CD4-positive, alpha-beta T cell treated with Interleukin-12 subunit alpha and Interleukin-12 subunit beta, for 1 hour (primary cell): ENCODE measurements around the gene CFAP90.

Source experiments
- DNase-seq: peaks from one replicate; pipeline ENCODE4 v3.0.0-alpha.2; 2020

Gene CFAP90

DNA sequence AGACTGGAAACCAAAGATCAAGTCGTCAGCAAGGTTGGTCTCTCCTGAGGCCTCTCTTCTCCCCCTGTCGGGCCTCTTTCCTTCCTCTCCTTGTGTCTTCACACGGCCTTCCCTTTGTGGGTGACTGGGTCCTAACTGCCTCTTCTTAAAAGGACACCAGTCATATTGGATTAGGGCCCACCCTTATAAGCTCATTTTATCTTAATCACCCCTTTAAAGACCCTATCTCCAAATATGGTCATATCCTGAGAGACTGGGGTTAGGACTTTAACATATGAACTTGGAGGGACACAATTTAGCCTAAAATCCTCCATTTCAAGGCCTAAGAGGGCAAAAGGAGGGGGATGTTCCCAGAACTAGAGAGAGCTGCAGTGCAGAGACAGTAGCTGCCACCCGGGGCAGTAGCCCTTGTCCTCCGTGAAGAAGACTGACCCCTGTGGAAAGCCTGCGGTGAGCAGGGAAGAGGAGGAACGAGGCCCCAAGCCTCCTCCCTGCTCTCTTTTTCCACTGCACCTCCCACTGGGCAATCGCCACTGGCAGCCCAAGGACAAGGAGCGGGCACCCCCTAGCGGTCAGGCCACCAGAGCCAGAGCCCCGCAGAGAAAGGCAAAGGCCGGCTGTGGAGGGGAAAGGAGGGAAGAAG, 34.9 kb downstream of the CFAP90 start:
- DNase-seq: peak; percentile 58

DNA sequence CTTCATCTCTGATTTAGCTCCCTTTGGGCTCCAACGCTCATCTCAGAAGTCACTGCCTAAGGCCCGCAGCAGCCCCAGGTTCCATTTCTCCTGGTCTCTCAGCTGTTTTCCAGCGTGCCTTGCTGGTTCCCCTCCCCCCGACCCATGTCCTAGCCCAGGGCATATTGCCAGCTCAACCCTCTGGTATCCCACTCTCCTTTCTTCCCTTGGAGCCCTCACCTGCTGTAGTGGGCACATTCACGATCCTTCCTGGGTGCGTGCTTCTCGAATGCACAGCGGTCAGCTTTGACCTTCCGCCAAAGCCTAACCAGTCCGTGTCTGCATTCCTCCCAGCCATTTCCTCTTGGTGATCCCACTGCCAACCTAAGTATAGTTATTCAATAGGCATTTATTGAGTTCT, 36.1 kb downstream of the CFAP90 start:
- no peak for DNase-seq

DNA sequence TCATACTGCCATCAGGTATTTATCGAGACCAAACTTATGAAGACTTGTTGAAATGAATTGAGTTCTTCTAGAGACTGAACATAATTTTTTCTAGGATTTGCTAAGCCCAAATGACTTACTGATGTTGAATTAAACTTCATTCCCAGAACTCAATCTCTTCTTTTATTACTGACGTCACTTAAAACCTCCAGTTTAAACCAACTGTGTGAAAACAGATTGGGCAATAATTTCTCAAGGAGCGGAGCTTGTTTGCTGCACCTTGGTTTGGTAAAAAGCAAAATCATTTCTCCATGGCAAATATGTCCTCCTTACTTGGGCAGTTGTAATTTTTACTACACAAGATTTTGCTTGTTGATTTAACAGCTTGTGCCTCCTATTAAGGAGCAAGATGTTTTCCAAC, 37.4 kb downstream of the CFAP90 start:
- DNase-seq: no peak

DNA sequence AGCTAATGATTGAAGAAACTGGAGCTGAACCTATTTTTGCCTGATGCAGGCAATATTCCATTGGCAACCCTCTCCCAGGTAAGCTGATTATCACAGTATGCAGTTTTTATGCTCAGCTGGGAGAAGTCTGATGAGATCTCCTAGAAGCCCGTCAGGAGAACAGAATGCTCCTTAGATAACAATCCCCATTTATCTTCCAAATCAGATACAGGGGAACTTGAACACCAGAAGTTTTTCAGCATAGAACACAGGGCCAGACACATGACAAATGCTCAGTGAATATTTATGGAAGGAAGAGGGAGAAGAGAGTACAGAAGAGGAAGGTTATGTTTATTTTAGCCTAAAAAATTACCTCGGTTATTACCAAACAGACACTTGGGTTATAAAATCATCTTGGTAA, 37.9 kb downstream of the CFAP90 start:
- DNase-seq: no peak

DNA sequence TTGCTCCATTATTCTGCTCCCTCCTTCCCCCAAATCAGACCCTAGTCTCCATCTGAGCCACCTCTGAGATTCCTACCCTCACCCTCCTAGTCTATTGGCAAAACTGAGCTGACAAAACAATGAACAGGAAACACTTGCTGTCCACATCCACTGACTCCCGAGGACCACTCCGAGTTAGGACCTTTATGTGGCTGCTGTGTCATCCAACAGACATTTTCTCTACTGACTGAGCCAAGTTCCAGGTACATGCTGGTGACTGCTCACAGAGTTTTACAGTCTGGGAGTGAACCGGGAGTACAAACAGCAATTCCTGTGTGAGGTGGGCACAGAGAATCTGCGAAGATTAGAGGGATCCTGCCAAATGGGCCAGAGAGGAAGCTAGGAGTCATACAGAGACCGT, 39.2 kb downstream of the CFAP90 start:
- DNase-seq: no peak

DNA sequence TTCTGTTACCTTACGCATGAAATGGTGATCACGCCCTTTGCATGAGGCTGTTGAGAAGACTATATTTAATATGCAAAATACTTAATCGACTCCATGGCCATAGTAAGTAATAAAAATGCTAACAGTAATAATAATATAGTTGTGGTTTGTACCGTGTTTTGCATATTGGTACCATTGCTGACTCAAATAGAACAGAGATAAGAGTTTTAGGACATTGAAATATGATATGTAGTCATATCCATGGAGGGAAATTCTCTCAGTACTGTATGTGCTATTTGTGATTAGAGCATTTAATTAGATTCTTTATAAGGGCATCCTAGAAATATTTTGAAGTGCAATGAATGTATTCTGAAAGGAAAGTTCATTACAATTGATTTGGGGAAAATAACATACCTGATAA, 41.9 kb downstream of the CFAP90 start:
- DNase-seq: no peak

DNA sequence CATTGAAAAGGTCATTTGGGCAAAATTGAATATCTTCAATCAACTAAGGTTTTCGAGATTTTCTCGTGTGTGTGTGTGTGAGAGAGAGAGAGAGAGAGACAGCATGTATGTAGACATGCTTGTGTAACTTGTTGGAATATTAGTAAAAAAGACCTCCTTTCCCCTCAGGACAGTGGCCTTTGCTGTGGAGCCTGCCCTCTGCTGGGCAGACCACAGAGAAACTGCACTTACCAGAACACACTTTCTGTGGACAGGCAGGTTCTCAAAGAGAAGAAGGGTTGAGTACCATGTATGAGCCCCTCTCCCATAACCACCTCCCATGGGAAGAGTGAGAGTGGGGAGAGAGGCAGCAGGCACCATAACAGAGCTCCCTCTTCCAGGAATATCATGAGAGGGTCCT, 45.6 kb downstream of the CFAP90 start:
- DNase-seq: no peak

DNA sequence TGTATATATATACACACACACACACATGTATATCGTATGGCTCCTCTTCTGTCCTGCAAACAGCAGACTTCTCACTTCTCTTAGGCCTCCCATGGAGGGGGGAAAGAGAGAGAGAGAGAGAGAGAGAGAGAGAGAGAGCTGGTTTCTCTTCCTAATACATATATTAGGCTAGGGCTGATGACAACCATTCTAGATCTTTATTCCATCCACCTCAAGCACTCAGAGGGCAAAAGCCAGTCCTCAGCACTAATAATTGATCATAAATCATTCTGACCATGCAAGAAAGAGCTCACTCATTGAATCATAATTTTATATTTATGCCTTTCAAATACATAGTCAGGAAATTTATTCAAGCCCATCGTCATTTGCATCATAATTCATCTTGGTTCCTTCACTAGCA, 47.0 kb downstream of the CFAP90 start:
- no peak for DNase-seq

DNA sequence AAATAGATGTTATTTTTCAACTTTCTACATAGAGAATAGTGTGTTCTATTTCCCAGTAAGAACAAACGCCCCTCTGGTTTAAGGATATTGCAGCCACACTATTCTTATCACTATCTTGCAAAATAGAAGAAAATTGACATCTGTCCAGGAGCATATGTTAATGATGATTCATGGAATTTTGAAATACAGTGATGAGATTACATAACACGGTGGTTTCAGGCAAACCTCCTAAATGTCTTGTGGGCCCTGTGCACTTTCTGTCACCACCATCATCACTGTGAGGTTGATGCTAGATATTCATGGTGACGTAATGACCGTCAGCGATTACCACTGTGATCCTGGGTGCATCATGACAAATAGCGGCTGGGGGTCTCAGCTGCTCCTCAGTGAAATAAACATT, 48.1 kb downstream of the CFAP90 start:
- no peak for DNase-seq

DNA sequence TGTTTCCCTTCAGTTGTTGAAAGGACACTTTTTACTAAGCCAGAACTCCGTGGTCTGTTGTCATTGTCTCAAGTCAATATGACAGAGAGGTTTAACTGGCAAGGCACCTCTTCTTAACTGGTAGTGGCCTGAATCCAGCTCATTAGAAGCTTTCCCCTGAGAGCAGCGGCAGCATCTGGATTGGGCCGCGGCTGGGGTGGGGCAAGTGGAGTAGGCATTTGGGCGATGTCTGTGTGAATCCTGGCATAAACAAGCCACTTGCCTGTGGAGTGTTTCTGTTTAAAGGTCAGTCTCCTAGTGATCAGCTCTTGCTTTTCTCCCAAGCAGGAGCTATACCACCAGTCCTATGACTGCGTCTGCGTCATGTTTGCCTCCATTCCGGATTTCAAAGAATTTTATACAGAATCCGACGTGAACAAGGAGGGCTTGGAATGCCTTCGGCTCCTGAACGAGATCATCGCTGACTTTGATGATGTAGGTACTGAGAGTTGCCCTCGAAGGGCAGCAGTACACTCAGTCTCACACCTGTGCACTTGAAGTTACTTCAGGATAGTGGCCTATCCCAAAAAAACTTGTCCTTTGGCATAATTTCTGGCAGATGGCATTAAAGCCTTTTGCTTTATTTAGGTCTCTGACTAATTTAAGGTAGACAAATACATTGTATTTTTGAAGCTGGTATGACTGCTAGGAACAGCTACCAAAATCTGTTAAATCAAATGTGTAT, 48.9 kb downstream of the CFAP90 start:
- no peak for DNase-seq

DNA sequence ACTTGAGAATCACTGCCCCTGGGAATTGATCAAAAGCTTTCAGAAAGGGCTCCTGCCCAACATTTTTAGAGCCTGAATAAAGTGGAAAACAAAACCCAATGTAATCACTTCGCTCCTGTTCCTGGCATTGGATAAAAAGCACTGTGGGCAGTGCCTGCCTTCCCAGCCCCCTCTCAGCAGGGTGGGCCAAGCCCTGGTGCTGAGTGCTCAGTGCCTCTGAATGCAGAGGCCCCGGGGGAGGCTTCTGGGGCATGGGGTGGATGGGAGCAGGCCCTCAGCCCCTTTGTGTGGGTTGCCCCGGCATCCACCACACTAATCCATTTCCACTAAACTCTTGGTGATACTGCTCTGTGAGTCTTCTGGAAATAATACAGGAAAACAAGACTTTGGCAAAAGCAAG, 55.6 kb downstream of the CFAP90 start:
- DNase-seq: no peak

DNA sequence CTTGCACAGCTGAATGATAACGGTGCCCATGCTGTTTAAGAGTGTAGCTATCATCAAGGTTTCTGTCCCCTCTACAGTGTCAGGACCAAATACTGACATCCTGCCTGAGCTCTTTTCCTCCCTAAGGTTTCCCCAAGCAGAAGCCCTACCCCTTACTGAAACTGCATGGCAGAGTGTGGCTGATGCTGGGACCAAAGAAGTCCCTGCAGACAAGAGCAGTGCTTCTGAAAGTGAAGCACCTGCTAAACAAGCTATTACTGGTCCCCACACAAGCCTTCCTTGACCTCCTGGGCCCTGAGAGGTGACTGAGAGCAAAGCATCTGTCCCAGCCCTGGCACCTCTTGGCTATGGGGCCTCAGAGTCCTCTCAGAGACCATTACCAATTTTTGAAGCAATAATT, 56.1 kb downstream of the CFAP90 start:
- DNase-seq: no peak

DNA sequence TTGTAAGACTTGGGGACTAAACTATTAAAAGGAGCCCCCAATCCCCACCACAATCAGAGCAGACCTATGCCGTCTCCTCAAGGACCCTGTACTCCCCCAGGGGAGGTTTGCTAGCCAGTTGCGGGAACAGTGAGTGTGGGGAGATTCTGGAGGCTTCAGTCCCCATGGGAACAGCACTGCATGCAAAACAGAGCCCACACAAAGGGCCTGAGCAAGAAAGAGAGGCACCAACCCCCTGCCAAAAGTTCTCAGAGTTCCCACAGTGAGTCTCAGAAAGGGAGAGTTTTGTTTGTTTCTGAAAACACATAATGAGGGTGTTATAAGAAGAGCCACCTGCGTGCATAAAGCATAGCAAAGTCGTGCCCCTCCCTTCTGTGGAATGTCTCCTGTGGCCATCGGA, 56.6 kb downstream of the CFAP90 start:
- DNase-seq: no peak

DNA sequence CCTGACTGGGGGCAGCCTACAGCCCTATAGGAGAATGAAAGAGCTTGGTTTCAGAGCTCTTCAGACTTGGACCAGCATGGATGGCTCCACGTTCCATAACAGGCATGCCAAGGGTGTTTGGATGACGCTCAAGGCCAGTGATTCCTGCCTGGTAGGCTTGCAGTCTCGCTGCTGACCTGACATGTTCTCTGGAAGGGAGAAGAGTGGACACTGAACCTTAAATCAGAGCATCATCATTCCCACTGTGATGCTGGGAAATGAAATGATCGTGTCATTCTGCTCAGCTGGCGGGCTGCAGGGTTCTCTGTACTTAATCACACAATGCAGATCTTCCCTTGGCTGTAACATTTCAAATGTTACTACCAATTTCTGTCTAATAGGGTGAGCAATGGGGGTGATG, 57.0 kb downstream of the CFAP90 start:
- no peak for DNase-seq

DNA sequence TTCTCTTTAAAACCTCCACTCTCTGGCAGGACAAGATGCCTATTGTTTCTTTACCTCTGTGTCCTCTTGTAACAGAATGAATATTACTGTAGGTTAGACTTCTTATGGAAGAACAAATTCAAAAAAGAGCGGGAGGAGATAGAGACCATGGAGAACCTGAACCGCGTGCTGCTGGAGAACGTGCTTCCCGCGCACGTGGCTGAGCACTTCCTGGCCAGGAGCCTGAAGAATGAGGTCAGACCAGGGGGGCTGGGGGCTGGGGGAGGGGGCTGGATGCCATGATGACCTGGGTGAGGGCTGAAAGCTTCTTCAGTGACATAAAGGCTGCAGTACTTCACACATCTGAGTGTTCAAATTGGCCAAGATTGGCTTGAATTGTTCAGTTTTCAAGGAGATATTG, 61.4 kb downstream of the CFAP90 start:
- no peak for DNase-seq

DNA sequence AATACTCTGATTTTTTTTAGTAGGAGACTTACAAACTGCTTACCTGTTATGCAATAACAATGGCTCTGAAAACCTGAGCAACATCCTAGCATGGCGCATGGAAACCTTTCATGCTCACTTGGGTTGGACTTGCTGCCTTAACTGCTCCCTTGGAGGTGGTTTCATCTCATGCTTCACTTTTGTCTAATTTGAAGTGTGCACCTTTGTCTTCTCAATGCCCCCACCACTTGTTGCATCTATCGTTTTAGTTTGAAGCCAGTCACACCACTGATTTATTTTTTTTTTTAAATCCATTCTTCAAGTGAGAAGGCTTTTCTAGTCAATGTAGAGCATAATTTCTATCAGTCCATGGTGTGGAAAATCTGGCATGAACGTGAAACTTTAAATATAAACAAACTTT, 63.2 kb downstream of the CFAP90 start:
- DNase-seq: no peak

DNA sequence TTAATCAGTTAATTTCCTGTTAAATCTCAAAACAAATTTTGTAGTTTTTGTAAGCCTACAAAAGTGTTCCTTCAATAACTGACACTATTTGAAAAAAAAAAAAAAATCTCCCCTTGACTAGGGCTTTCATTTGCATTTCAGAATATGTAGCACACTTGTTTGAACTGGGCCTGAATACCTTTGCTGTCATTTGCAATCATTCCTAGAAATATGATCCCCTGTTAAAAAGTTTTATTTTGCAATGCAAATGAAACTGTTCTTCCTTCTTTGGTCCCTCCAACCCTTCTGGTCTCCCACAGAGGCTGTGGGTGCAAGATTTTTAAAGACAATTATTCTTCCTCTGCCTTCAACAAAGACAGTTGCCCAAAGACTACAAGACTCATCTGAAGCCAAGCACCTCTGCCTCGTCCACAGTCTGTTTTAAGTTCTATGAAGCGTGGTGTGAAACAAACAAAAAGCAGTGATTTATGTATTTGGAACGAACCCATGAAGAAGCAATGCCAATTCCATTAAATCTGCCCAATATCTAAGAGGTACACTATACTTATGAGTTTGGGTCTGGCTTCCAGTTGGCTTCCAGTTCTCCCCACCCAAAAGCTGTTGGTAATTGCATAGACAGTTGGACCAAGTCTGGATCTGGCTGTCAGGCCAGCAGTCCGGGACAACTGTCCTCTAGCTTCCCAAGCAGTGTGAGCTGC, 66.1 kb downstream of the CFAP90 start:
- no peak for DNase-seq

DNA sequence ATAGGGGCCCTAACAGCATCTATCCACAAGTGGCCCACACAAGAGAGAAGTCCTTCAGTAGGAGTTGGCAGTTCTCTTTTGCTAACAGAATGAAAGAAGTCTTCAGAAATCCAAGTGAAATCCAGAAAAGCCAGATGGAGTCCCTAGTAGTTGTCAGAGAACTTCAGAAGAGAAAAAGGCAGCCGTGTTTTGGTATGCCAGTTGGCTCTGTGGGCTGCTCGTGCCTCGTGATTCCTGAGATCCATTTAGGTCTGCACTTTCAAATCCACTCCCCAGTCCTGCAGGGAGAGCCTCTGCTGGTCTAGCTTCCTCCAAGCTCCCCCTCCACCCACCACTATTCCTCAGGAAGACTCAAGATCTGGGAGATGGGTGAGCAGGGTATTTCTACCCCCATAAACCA, 69.0 kb downstream of the CFAP90 start:
- DNase-seq: no peak
